Measurements from ENCODE around the gene PHETA1. TPM values are rescaled to one million over a fixed set of nuclear protein-coding genes. Genes with fewer than 3 reads are reported as not detected.

The PHETA1 gene
- total and polyA plus RNA-seq, 3 donors from 2014 or later: 13.7 to 27.2 (median 16.1) TPM

DNA sequence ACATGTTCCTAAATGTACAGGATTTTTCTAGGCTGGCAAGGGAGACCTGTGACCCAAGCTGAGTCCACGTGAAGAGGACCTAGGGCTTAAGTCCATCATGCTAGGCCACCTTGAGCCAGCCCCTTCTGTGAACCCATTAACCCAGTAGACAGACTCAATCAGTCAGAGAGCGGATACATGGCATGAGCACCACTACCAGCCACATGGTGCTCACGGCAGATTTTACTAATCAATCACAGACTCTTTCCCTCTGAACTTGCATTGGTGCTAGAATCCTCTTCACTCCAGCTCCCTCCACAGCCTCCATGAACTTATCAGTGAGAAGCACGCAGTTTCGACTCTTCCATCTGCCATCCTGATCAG is 9.0 kb downstream of the PHETA1 start:
- Histone ChIP-seq H3K27ac (no peak overlapping the region), H3K9me3 (no peaks in the 10 kb centered on the region), H3K36me3 (ENCODE audit: low read depth, missing control alignments) (no peaks in the 10 kb centered on the region), H3K27me3 (no peaks in the 10 kb centered on the region), H3K4me3 (no peak overlapping the region), H3K4me1 (peaks cover 18% of the 10 kb centered on the region)
- 67 to 71% methylated on average over 5 of the region's 5 CpGs for WGBS, 2 donors
- TF ChIP-seq POLR2A (IDR thresholded peaks at IDR 0.05): no peak
- TF ChIP-seq, protein P1, sequence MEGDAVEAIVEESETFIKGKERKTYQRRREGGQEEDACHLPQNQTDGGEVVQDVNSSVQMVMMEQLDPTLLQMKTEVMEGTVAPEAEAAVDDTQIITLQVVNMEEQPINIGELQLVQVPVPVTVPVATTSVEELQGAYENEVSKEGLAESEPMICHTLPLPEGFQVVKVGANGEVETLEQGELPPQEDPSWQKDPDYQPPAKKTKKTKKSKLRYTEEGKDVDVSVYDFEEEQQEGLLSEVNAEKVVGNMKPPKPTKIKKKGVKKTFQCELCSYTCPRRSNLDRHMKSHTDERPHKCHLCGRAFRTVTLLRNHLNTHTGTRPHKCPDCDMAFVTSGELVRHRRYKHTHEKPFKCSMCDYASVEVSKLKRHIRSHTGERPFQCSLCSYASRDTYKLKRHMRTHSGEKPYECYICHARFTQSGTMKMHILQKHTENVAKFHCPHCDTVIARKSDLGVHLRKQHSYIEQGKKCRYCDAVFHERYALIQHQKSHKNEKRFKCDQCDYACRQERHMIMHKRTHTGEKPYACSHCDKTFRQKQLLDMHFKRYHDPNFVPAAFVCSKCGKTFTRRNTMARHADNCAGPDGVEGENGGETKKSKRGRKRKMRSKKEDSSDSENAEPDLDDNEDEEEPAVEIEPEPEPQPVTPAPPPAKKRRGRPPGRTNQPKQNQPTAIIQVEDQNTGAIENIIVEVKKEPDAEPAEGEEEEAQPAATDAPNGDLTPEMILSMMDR (IDR thresholded peaks at IDR 0.05): no peak
- intact Hi-C loops (cut with DNase I; ENCODE audit: low total_unique reads): no loop called here
- no peak for DNase-seq

DNA sequence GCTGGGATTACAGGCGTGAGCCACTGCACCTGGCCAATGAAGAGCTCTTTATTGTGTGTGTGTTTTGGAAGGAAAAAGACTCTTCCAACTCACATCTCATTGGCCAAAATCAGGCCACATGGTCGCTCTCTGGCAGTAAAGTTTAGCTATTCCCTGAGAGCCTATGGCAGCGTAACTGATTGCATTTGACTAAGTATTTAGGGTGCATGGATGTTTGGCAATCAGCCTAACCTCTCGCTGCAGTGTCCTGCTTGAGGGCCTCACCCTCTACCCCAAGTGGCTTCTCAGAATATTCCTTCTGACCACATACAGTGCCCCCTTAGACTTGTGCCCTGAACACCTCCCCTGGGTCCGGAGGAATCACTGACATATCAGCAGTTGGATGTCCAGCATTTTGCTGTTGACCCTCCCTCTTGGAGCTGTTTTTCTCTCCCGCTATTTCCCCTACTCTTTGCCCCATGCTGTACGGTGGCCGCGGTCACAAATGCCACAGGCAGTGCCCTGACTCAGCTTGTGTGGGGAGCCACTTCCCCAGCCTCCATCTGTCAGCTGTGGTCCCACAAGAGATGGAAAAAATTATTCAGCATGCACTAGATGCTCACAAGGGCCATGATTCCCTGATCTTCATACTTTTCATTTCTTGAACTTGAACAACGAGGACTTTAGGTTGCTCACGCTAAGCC is 9.5 kb downstream of the PHETA1 start:
- H3K27me3 ChIP-seq: no peaks in the 10 kb centered on the region
- DNase-seq: no peak
- no peak overlapping the region for H3K4me3 ChIP-seq

DNA sequence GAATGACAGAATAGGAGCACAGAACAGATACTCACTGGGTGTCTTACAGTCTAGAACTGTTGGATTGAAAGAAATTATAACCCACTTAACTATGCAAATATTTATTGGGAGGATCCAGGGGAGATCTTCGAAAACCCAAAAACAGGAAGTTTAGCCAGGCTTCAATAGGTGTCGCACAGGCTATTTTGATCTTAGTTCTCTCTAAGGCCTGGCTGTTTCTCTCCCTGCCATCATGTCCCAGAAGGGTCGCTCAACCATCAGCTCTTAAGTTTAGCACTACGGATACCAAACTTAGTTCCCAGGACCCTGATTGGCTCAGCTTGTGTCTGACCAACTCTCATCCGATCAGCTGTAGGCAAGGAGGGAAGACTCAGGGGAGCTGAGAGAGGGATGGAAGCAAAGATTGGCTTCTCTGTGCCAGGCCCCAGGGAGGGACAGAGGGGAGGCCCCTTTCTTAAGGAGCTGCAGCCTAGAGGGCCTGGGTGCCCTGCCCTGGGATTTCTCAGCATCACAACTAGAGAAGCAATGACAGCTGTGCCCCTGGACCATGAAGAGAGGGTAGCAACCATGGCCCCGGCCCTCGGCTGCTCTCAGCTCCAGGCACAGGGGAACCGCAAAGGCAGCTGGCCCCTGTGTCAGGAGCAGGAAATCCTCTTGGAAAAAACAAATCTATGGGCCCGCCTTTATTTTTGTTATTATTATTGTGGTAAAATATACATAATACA is 13.5 kb downstream of the PHETA1 start:
- no peak for DNase-seq
- no peak overlapping the region for H3K4me3 ChIP-seq
- no peak overlapping the region for H3K27ac ChIP-seq
- no peaks in the 10 kb centered on the region for H3K9me3 ChIP-seq
- no peaks in the 10 kb centered on the region for H3K4me1 ChIP-seq
- no peaks in the 10 kb centered on the region for H3K36me3 ChIP-seq (ENCODE audit: low read depth, missing control alignments)
- intact Hi-C loops (cut with DNase I; ENCODE audit: low total_unique reads): no loop called here
- TF ChIP-seq, protein P1 (IDR thresholded peaks at IDR 0.05): no peak
- TF ChIP-seq POLR2A (IDR thresholded peaks at IDR 0.05): no peak
- no peaks in the 10 kb centered on the region for H3K27me3 ChIP-seq
- WGBS, 2 donors: 84 to 91% methylated on average over 9 of the region's 9 CpGs

More for the DNA sequence above, 9.5 kb downstream of the PHETA1 start:
- Histone ChIP-seq H3K27ac (no peak overlapping the region), H3K9me3 (no peaks in the 10 kb centered on the region), H3K4me1 (peaks cover 18% of the 10 kb centered on the region), H3K36me3 (ENCODE audit: low read depth, missing control alignments) (no peaks in the 10 kb centered on the region)
- intact Hi-C loops (cut with DNase I; ENCODE audit: low total_unique reads): no loop called here
- TF ChIP-seq POLR2A (IDR thresholded peaks at IDR 0.05): no peak
- TF ChIP-seq, protein P1 (IDR thresholded peaks at IDR 0.05): no peak
- 76 to 80% methylated on average over 11 of the region's 11 CpGs for WGBS, 2 donors

DNA sequence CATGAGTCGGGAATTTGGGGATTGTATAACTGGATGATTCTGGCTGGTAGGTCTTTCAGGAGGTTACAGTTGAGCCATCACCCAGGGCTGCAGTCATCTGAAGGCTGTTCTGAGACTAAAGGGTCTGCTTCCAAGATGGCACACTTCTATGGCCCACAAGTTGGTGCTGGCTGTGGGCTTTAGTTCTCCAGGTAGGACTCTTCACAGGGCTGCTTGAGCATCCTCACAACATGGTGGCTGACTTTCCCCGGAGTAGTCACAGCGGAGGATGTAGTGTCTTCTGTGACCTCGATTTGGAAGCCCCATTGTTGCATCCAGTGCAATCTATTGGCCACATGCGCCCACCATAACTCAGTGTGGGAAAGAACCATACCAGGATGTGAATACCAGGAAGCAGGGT is 14.4 kb downstream of the PHETA1 start:
- no peaks in the 10 kb centered on the region for H3K4me1 ChIP-seq
- H3K27ac ChIP-seq: no peak overlapping the region
- 94 to 99% methylated on average over 5 of the region's 5 CpGs for WGBS, 2 donors
- no peak overlapping the region for H3K4me3 ChIP-seq
- no peaks in the 10 kb centered on the region for H3K27me3 ChIP-seq
- DNase-seq: no peak
- intact Hi-C loops (cut with DNase I; ENCODE audit: low total_unique reads): no loop called here
- H3K9me3 ChIP-seq: no peaks in the 10 kb centered on the region
- TF ChIP-seq, protein P1 (IDR thresholded peaks at IDR 0.05): no peak
- no peak for TF ChIP-seq POLR2A (IDR thresholded peaks at IDR 0.05)
- no peaks in the 10 kb centered on the region for H3K36me3 ChIP-seq (ENCODE audit: low read depth, missing control alignments)

Measured in testis (tissue), 3 donors.